T-helper 1 cell treated with Interleukin-12 subunit alpha and Interleukin-12 subunit beta and Interleukin-4 antibody, amounts not matched to agents 30 μg/mL and 1 μg/mL, for 36 hours (primary cell): ENCODE measurements around the gene ABCB4.

Source experiments
- H3K27ac Mint-ChIP-seq: one replicate; pipeline ENCODE4 v1.8.0; 2021; ENCODE audit warnings: mild to moderate bottlenecking, mixed read lengths
- H3K27me3 Mint-ChIP-seq: one replicate; pipeline ENCODE4 v1.8.0; 2021; ENCODE audit warnings: low read depth, mixed read lengths
- H3K36me3 Mint-ChIP-seq: one replicate; pipeline ENCODE4 v1.8.0; 2021; ENCODE audit warnings: low read depth, mixed read lengths
- H3K4me1 Mint-ChIP-seq: one replicate; pipeline ENCODE4 v1.8.0; 2021; ENCODE audit warnings: low read depth, mixed read lengths
- H3K4me3 Mint-ChIP-seq: one replicate; pipeline ENCODE4 v1.8.0; 2021; ENCODE audit warnings: mild to moderate bottlenecking, moderate library complexity, mixed read lengths
- H3K9me3 Mint-ChIP-seq: one replicate; pipeline ENCODE4 v1.8.0; 2021; ENCODE audit warnings: mixed read lengths

Gene ABCB4

DNA sequence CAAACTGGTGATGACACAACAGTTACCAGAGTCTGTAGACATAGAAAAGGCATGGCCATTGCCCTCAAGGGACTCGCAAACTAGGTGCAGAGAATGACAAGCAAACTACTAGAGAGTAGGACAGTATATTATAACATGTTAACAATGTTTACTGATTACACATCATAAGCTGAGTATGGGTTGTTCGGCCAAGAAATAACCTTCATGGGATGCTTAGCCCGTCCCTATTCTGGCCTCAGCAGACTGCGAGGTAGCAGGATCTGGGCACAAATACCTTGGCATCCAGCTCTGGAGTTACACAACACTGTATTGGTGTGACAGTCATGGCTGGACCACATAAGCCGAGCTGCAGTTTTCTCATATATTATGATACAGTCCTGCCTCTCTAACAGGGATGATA is 51.4 kb downstream of the ABCB4 start:
- H3K36me3 Mint-ChIP-seq = no peaks in the 10 kb centered on the region
- H3K4me3 Mint-ChIP-seq = no peak overlapping the region
- no peaks in the 10 kb centered on the region for H3K9me3 Mint-ChIP-seq
- H3K4me1 Mint-ChIP-seq = no peaks in the 10 kb centered on the region
- H3K27me3 Mint-ChIP-seq = peaks cover 27% of the 10 kb centered on the region
- H3K27ac Mint-ChIP-seq = no peak overlapping the region

DNA sequence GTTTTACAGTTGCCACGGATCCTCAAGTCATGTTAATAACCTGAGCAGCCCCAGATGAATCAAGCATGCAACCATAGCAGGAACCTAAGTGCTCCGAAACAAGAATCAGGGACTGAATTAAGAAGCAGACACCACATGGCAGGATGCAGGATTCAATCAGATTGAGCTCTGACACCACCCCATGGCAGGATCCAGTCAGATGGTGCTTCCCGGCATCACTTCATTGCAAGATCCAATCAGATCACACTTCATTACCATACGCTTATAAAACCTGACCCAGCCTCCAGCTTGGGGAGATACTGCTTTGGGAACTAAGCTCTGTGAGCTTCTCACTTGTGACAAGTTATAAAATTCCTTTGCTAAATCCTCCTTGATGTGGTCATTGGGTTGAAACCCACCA is 55.3 kb downstream of the ABCB4 start:
- no peaks in the 10 kb centered on the region for H3K4me1 Mint-ChIP-seq
- H3K27me3 Mint-ChIP-seq = peaks cover 13% of the 10 kb centered on the region
- no peak overlapping the region for H3K27ac Mint-ChIP-seq
- no peak overlapping the region for H3K4me3 Mint-ChIP-seq
- H3K9me3 Mint-ChIP-seq = no peaks in the 10 kb centered on the region
- no peaks in the 10 kb centered on the region for H3K36me3 Mint-ChIP-seq

DNA sequence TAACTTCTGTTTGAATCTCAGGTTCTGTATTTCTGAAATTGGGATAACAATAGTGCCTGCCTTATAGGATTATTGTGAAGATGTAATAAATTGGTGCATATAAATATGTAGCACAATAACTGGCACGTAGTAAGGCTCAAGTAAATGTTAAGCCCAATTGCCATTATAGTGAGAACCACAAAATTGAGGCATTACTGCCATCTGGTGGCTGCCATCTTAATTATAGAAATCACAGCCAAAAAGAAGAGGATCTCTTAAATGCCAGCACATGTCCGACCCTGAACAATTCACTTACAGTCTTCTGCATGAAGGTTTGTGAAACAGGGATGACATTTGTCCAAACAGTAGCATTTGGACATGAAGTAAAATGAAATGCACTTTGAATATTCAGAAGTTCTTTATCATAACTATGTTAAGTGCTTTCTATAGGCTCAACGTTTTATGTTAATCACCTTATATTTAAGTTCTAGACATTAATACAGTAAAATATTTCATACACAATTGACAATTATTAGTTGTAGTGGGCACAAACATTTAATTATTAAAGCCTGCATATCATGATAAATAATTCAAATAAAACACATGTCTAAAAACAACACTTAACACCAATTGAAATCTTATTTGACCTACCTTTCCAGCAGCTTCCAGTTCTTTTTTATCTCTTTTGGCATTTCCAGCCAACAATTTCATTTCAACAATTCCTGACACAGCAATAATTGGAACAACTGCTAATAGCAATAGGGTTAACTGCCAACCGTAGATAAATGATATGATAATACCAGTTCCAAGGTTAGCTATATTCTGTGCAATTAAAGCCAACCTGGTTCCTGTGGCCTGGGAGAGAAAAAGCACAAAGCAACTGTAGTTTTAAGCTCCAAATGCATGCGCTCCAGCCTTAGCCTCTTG is 58.5 kb downstream of the ABCB4 start:
- H3K36me3 Mint-ChIP-seq = no peaks in the 10 kb centered on the region
- H3K27ac Mint-ChIP-seq = no peak overlapping the region
- H3K4me1 Mint-ChIP-seq = no peaks in the 10 kb centered on the region
- peaks cover 11% of the 10 kb centered on the region for H3K27me3 Mint-ChIP-seq
- no peaks in the 10 kb centered on the region for H3K9me3 Mint-ChIP-seq
- no peak overlapping the region for H3K4me3 Mint-ChIP-seq

DNA sequence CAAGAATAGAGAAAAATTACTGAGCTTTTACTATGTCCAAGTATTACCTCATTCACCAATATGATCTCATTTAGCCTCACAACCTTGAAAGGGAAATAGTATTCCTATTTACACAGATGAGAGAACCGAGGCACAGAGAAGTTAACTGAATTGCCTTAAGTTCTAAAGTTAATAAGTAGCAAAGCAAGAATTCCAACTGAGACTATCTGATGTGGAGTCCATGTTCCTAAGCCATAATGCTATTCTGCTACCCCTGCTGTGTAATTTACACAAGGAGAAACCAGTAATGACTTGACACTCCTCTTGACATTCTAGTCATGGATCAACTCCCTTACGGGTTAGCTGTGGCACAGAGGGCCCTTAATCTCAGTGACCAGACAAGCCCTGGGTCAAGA is 60.7 kb downstream of the ABCB4 start:
- Mint-ChIP-seq H3K36me3 (no peaks in the 10 kb centered on the region), H3K4me1 (no peaks in the 10 kb centered on the region), H3K27ac (no peak overlapping the region), H3K9me3 (no peaks in the 10 kb centered on the region), H3K4me3 (no peak overlapping the region), H3K27me3 (peaks cover 19% of the 10 kb centered on the region)

DNA sequence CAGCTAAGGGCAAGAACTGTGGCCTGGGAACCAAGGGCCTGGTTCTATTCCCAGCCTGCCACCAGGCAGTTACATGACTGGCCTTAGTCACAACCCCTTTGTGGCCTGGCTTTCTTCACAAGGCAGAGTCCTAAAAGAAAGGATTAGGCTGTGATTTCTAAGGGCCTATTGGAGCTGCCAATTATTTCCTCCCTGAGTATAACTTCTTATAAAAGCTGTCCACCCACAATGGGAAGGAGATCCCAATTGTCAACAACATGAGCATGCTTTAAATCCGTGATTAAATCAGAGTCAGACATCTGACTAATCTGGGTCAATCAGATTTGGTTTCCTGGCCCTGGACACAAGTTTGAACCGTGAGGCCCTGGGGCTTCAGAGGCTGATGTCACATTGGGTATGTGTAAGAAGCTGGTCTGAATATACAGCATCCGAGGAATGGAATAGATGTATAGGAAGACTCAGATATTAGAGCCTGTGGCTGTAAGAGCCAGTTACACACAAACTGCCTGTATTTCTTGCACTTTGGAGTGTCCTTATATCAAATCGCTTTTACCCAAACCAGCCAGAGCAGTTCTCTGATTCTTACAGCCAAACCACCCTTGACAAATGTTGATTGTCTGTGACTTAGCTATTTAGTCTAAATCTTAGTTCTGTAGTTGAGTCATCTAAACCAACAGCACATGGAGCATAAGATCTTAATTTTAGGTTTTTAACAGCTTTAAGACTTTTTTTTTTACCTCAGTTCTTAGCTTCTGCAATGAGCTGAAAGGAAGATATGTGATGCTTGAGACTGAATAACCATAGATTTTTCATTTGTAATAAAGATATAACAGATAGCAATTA is 61.3 kb downstream of the ABCB4 start:
- no peaks in the 10 kb centered on the region for H3K4me1 Mint-ChIP-seq
- no peaks in the 10 kb centered on the region for H3K36me3 Mint-ChIP-seq
- H3K4me3 Mint-ChIP-seq = no peak overlapping the region
- H3K9me3 Mint-ChIP-seq = no peaks in the 10 kb centered on the region
- peaks cover 19% of the 10 kb centered on the region for H3K27me3 Mint-ChIP-seq
- H3K27ac Mint-ChIP-seq = no peak overlapping the region

DNA sequence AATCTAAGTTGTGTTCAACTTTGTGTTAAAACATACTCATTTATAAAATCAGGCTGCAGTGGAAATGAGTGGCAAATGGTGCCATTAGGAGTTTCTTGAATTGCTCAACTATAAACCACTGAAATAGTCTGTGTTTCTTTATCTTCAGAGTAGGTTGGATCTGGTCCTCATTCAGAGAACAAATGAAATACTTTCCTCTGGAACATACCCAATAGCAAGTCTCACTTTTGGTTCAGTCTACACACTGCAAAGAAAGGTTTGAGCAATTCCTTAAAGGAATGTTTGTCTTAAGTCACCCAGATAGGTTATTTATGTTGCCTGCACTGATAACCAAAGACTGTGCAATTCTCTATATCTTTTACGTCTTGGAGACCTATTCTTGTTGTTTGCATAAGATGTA is 62.5 kb downstream of the ABCB4 start:
- no peak overlapping the region for H3K4me3 Mint-ChIP-seq
- H3K4me1 Mint-ChIP-seq = no peaks in the 10 kb centered on the region

DNA sequence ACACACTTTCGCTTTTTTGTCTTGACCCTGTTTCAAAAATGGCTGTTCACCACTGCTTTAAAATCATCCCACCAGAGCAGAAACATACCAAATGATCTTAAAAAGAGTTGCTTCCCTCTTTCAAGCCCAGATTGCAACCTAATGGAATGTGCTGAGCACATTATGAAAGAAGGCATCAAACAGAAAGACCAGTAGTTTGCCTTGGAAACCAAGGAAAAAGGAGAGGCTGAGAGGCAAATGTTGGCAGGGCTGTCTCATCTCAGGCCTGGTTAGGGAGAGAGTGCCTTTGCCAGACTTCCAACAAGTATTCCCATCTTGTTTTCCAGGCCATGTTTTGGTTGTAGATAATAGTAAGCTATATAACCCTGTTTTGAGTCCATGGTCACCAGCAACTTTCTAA is 64.3 kb downstream of the ABCB4 start:
- H3K27me3 Mint-ChIP-seq = peaks cover 31% of the 10 kb centered on the region
- no peaks in the 10 kb centered on the region for H3K4me1 Mint-ChIP-seq
- H3K36me3 Mint-ChIP-seq = no peaks in the 10 kb centered on the region
- no peak overlapping the region for H3K4me3 Mint-ChIP-seq
- H3K9me3 Mint-ChIP-seq = no peaks in the 10 kb centered on the region
- no peak overlapping the region for H3K27ac Mint-ChIP-seq

More for the DNA sequence above, 62.5 kb downstream of the ABCB4 start:
- Mint-ChIP-seq H3K36me3 (no peaks in the 10 kb centered on the region), H3K27ac (no peak overlapping the region), H3K9me3 (no peaks in the 10 kb centered on the region), H3K27me3 (peaks cover 26% of the 10 kb centered on the region)

DNA sequence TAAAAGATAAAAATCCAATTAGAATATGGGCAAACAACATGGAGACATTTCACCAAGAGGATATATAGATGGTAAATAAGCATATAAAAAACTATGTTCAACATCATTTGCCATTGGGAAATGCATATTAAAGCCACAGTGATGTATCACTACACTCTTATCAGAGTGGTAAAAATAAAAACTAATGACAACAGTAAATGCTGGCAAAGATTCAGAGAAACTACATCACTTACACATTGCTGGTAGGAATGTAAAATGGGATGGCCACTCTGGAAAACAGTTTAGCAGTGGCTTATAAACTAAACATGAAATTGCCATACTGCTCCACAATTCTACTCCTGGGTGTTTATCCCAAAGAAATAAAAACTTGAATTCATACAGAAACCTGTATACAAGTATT is 70.8 kb downstream of the ABCB4 start:
- Mint-ChIP-seq H3K4me1 (no peaks in the 10 kb centered on the region), H3K9me3 (no peaks in the 10 kb centered on the region), H3K4me3 (no peak overlapping the region), H3K27me3 (peaks cover 12% of the 10 kb centered on the region), H3K36me3 (no peaks in the 10 kb centered on the region), H3K27ac (no peak overlapping the region)

DNA sequence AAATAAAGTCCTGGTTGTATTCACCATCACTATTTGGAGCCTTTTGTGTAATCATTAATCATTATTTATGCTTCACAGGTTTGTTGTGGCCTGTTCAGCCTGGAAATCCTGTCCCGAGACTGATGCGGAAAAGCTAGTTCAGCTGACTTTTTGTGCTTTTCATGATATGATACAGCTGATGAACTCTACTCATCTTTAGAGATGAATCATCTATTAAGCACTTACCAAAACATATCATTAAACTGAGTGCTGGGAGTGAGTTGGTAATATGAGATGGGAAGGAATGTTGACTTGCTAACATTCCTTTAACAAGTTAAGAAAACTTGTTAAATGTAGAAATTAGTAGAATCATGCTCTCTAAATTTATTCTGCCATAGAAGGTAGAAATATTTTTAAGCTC is 77.0 kb downstream of the ABCB4 start:
- peaks cover 16% of the 10 kb centered on the region for H3K36me3 Mint-ChIP-seq
- no peaks in the 10 kb centered on the region for H3K9me3 Mint-ChIP-seq
- H3K4me1 Mint-ChIP-seq = peaks cover under 1% of the 10 kb centered on the region
- no peak overlapping the region for H3K4me3 Mint-ChIP-seq
- no peaks in the 10 kb centered on the region for H3K27me3 Mint-ChIP-seq
- H3K27ac Mint-ChIP-seq = no peak overlapping the region

DNA sequence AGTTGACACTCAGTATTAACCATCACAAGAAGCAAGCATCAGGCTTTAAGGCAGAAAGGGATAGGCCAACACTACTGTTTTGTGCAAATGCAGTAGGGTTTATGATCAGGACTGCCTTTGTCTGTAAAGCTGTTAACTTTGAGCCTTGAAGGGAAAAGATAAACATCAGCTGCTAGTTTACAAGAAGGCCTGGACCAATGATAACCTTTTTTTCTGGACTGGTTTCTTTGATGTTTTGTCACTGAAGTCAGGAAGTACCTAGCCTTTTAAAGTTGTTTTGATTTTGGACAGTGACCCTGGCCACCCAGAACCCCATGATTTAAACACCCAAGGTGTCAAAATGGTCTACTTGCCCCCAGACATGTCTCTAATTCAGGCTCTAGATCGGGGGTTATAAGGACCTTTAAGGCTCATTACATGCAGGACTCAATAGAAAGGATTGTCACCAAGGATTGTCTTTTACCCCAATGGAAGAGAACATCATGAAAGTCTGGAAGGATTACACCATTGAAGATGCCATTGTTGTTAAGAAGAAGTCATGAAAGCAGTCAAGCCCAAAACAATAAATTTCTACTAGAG is 79.9 kb downstream of the ABCB4 start:
- Mint-ChIP-seq H3K36me3 (peaks cover 27% of the 10 kb centered on the region), H3K4me1 (peaks cover 13% of the 10 kb centered on the region), H3K4me3 (no peak overlapping the region), H3K27ac (no peak overlapping the region), H3K27me3 (no peaks in the 10 kb centered on the region), H3K9me3 (no peaks in the 10 kb centered on the region)

DNA sequence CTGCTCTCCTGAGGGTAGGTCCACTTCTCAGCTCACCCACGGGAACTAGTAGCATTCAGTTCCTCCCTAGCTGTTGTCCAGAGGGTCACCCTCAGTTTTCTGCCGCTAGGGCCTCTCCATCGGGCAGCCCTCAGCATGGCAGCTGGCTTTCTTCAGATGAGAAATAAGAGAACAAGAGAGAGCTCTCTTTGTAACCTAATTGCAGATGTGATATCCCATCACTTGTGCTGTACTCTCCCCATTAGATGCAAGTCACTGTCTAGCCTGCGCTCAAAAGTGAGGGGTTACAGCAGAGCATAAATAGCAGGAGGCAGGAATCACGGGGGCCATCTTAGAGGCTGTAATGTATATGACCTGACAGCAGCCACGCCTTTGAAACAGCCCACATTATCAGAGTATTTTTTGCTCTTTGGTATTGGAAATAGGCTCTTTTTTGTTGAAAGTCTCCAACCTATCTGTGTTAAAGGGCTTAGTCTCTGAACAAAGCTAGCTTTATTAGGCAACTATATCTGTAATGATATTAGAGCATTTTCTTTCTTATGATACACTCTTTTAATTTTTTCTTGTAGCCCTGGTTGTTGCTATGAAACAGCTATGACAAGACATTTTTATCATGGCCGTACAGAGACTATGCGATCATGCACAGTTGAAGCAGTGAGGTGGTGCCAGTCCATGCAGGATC is 84.3 kb downstream of the ABCB4 start:
- H3K27me3 Mint-ChIP-seq = no peaks in the 10 kb centered on the region
- no peak overlapping the region for H3K27ac Mint-ChIP-seq
- peaks cover 13% of the 10 kb centered on the region for H3K4me1 Mint-ChIP-seq
- H3K4me3 Mint-ChIP-seq = no peak overlapping the region
- peaks cover 37% of the 10 kb centered on the region for H3K36me3 Mint-ChIP-seq
- H3K9me3 Mint-ChIP-seq = peaks cover 8% of the 10 kb centered on the region

DNA sequence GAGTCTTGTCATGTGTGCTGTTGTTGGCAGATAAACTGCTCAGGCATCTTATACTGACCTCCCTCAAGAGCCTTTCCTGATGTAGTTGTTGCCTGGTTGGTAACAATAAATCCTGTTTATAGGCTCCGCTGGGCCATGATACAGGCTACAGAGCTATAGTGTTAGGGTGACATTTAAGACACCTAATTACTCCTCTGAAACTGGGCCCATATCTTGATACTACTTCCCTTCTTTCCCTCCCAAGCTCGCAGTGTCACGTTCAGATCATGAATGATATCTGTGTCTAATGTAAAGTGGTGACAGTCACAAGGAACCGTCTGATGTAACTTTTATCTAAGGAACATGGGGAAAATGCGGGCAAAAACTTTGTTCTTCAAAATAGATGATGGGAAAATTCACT is 94.6 kb downstream of the ABCB4 start:
- Mint-ChIP-seq H3K9me3 (peaks cover 8% of the 10 kb centered on the region), H3K4me1 (no peaks in the 10 kb centered on the region), H3K36me3 (peaks cover 30% of the 10 kb centered on the region), H3K27ac (no peak overlapping the region), H3K27me3 (no peaks in the 10 kb centered on the region), H3K4me3 (no peak overlapping the region)

DNA sequence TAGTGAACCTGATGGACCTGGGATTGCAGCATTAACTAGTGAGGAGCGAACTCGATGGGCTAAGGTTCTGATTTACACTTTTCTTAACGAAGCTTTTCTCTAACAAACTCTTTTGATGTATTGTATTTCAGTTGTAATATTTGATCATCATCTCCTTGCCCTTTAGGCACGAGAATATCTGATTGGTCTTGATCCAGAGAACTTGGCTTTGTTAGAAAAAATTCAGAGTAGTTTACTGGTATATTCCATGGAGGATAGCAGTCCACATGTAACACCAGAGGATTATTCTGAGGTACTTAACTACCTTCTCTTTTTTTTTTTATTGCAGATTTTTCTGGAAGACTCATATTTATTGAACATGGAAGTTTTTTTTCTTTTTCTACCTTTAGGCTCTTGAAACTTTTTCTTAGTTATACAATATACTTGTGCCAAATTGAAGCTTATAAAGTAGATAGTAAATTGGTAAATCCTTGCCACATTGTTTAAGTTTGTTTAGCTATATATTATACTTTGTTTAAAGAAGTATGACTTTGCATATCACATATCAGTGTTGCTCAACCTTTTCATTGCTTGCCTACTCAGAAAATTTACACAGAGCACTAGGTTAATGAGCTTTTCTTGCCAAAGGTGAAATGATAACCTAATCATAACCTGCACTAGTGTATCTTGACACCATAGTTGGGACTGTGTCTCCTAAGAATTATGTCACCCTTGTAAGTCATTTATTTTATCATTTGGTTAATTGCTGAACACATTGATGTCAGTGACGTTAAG is 99.6 kb downstream of the ABCB4 start:
- Mint-ChIP-seq H3K4me3 (no peak overlapping the region), H3K27ac (no peak overlapping the region), H3K4me1 (peaks cover 1% of the 10 kb centered on the region), H3K27me3 (no peaks in the 10 kb centered on the region), H3K36me3 (peaks cover 13% of the 10 kb centered on the region), H3K9me3 (no peaks in the 10 kb centered on the region)
